SK-N-SH treated with all-trans-retinoic acid at 6 μM for 48 hours (cell line): Measurements from ENCODE around the gene ACO1.

ENCODE experiments used
- ATAC-seq: fragments of 200-7000 bp; cut with Tn5 transposase; 3 replicates; pipeline ENCODE4 v1.9.1; 2020; ENCODE audit warnings: mild to moderate bottlenecking, moderate library complexity
- ARNTL ChIP-seq: fragments of 450-650 bp; formaldehyde crosslinking; IDR thresholded peaks from 2 replicates; pipeline ENCODE4 v1.5.0; 2020; ENCODE audit warnings: low read depth, mild to moderate bottlenecking, moderate library complexity, borderline replicate concordance
- CREB5 ChIP-seq: fragments of 250-450 bp; sonication (Bioruptor Pico); IDR thresholded peaks from 2 replicates; pipeline ENCODE4 v1.5.1; 2020; ENCODE audit warnings: low read depth, mild to moderate bottlenecking, moderate library complexity
- CSDC2 ChIP-seq: fragments of 250-450 bp; sonication (Bioruptor Pico); IDR thresholded peaks from 2 replicates; pipeline ENCODE4 v1.5.0; 2020; ENCODE audit warnings: mild to moderate bottlenecking, moderate library complexity
- CSRNP3 ChIP-seq: fragments of 250-450 bp; sonication (Bioruptor Pico); IDR thresholded peaks from 2 replicates; pipeline ENCODE4 v1.5.1; 2021; ENCODE audit warnings: mild to moderate bottlenecking, moderate library complexity
- ESRRG ChIP-seq: fragments of 250-450 bp; sonication (Bioruptor Pico); IDR thresholded peaks from 2 replicates; pipeline ENCODE4 v1.6.1; 2021; ENCODE audit warnings: mild to moderate bottlenecking
- GLIS3 ChIP-seq: fragments of 250-450 bp; sonication (Bioruptor Pico); IDR thresholded peaks from 2 replicates; pipeline ENCODE4 v1.5.0; 2020; ENCODE audit warnings: mild to moderate bottlenecking, moderate library complexity
- ISL1 ChIP-seq: fragments of 250-450 bp; sonication (Bioruptor Pico); IDR thresholded peaks from 2 replicates; pipeline ENCODE4 v2.1.2; 2022; ENCODE audit warnings: mild to moderate bottlenecking, moderate library complexity
- OSR1 ChIP-seq: fragments of 250-450 bp; sonication (Bioruptor Pico); IDR thresholded peaks from 2 replicates; pipeline ENCODE4 v1.8.0; 2022; ENCODE audit warnings: moderate library complexity, mild to moderate bottlenecking, inconsistent platforms
- PATZ1 ChIP-seq: fragments of 250-450 bp; sonication (Bioruptor Pico); IDR thresholded peaks from 2 replicates; pipeline ENCODE4 v1.8.0; 2020; ENCODE audit warnings: mild to moderate bottlenecking, moderate library complexity, borderline replicate concordance
- PPARA ChIP-seq: fragments of 250-450 bp; sonication (Bioruptor Pico); IDR thresholded peaks from 2 replicates; pipeline ENCODE4 v1.5.0; 2020; ENCODE audit warnings: mild to moderate bottlenecking, borderline replicate concordance
- RARB ChIP-seq: fragments of 250-450 bp; sonication (Bioruptor Pico); IDR thresholded peaks from 2 replicates; pipeline ENCODE4 v1.8.0; 2021; ENCODE audit warnings: mild to moderate bottlenecking, moderate library complexity
- TCF4 ChIP-seq: fragments of 250-450 bp; sonication (Bioruptor Pico); IDR thresholded peaks from 2 replicates; pipeline ENCODE4 v1.8.0; 2021; ENCODE audit warnings: mild to moderate bottlenecking, moderate library complexity, borderline replicate concordance
- TOX ChIP-seq: fragments of 250-450 bp; sonication (Bioruptor Pico); IDR thresholded peaks from 2 replicates; pipeline ENCODE4 v1.8.0; 2021; ENCODE audit warnings: mild to moderate bottlenecking, moderate library complexity, borderline replicate concordance
- TSHZ2 ChIP-seq: fragments of 250-450 bp; sonication (Bioruptor Pico); IDR thresholded peaks from 2 replicates; pipeline ENCODE4 v1.5.0; 2020; ENCODE audit warnings: mild to moderate bottlenecking, moderate library complexity
- ZC3H10 ChIP-seq: fragments of 250-450 bp; sonication (Bioruptor Pico); IDR thresholded peaks from 2 replicates; pipeline ENCODE4 v1.5.1; 2021; ENCODE audit warnings: mild to moderate bottlenecking, moderate library complexity
- ZFP3 ChIP-seq: fragments of 250-450 bp; sonication (Bioruptor Pico); IDR thresholded peaks from 2 replicates; pipeline ENCODE4 v1.5.0; 2020; ENCODE audit warnings: mild to moderate bottlenecking, moderate library complexity
- ZFP30 ChIP-seq: fragments of 450-650 bp; formaldehyde crosslinking; IDR thresholded peaks from 2 replicates; pipeline ENCODE4 v1.5.0; 2022; ENCODE audit warnings: mild to moderate bottlenecking, moderate library complexity
- ZNF565 ChIP-seq: fragments of 450-650 bp; formaldehyde crosslinking; conservative IDR thresholded peaks from 2 replicates; pipeline ENCODE4 v1.5.0; 2020; ENCODE audit warnings: low read depth, mild to moderate bottlenecking, moderate library complexity
- ZNF70 ChIP-seq: fragments of 450-650 bp; formaldehyde crosslinking; IDR thresholded peaks from 2 replicates; pipeline ENCODE4 v1.5.0; 2020; ENCODE audit warnings: mild to moderate bottlenecking, moderate library complexity
- ZNF8 ChIP-seq: fragments of 450-650 bp; formaldehyde crosslinking; IDR thresholded peaks from 2 replicates; pipeline ENCODE4 v1.5.0; 2020; ENCODE audit warnings: mild to moderate bottlenecking, moderate library complexity

ACO1 gene

GRCh38 chr9:32423371-32423770, 38.9 kb downstream of the ACO1 start:
- TF ChIP-seq ZNF70 (CRISPR knock-in tag) (no peak), ZNF8 (CRISPR knock-in tag) (no peak), RARB (CRISPR knock-in tag) (no peak), TCF4 (CRISPR knock-in tag) (no peak), PPARA (CRISPR knock-in tag) (no peak), ZC3H10 (no peak), TSHZ2 (CRISPR knock-in tag) (no peak), ZFP3 (CRISPR knock-in tag) (no peak), ISL1 (CRISPR knock-in tag) (no peak), CSDC2 (CRISPR knock-in tag) (no peak), ZFP30 (no peak), ZNF565 (CRISPR knock-in tag) (no peak), CSRNP3 (CRISPR knock-in tag) (no peak), CREB5 (CRISPR knock-in tag) (no peak), ESRRG (CRISPR knock-in tag) (no peak)

GRCh38 chr9:32424616-32425015, 40.2 kb downstream of the ACO1 start:
- ATAC-seq: no peak

More at GRCh38 chr9:32423371-32423770, 38.9 kb downstream of the ACO1 start:
- ATAC-seq: no peak

More at GRCh38 chr9:32424616-32425015, 40.2 kb downstream of the ACO1 start:
- TF ChIP-seq CSDC2 (CRISPR knock-in tag): no peak
- no peak for TF ChIP-seq PPARA (CRISPR knock-in tag)
- no peak for TF ChIP-seq ZFP3 (CRISPR knock-in tag)
- no peak for TF ChIP-seq RARB (CRISPR knock-in tag)
- TF ChIP-seq TCF4 (CRISPR knock-in tag): no peak
- no peak for TF ChIP-seq TOX (CRISPR knock-in tag)
- TF ChIP-seq ARNTL (CRISPR knock-in tag): no peak
- no peak for TF ChIP-seq TSHZ2 (CRISPR knock-in tag)
- TF ChIP-seq ISL1 (CRISPR knock-in tag): no peak
- TF ChIP-seq PATZ1 (CRISPR knock-in tag): no peak
- no peak for TF ChIP-seq ZFP30
- no peak for TF ChIP-seq GLIS3 (CRISPR knock-in tag)
- no peak for TF ChIP-seq CSRNP3 (CRISPR knock-in tag)
- TF ChIP-seq OSR1 (CRISPR knock-in tag): no peak
